GM12892 (cell line): Measurements from ENCODE around the gene ARHGAP22.

Experiments used
- POLR2A ChIP-seq: IDR thresholded peaks from 2 replicates; pipeline ENCODE4 v1.6.1; 2011; ENCODE audit warnings: low read depth, low read length, control low read depth
- POLR2AphosphoS5 ChIP-seq: IDR thresholded peaks from 2 replicates; pipeline ENCODE4 v1.6.1; 2011; ENCODE audit warnings: low read depth, low read length, control low read depth
- TAF1 ChIP-seq: IDR thresholded peaks from 2 replicates; pipeline ENCODE4 v1.6.1; 2011; ENCODE audit warnings: low read depth, mild to moderate bottlenecking, control low read depth, low read length, borderline replicate concordance

DNA sequence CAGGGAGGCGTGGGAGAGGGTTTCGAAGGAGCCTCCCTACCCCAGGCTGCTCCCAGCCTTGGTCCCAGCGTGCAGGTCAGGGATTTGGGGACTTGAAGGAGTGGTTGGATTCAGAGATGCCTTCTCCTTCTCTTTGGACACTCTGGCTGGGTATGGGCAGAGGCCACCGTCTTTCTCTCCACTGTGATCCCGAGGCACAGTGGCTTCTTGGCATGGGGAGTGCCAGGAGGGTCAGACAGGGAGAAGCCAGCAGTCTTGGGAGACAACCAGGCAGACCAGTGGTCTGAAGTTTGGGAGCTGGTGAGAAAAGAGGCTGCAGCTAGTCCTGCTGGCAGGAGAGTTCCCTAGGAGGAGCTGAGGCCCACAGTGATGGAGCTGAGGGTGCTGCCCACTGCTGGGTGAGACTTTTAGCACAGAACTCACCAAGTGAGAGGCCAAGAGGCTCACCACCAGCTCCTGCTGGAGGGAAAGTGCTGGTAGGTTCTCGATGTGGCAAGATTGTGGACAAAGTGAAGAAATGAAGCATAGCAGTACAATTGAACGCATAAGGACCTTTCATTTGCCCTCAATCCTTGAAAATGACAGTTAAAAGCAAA lies 44.6 kb upstream of the ARHGAP22 start:
- TF ChIP-seq POLR2AphosphoS5 (no peak), TAF1 (no peak), POLR2A (no peak)
